Measurements from ENCODE around the gene RPS6KB2. TPM values are rescaled to one million over a fixed set of nuclear protein-coding genes. Genes with fewer than 3 reads are reported as not detected.
"Not testable (repeated sequence)": the region's sequence is repeated elsewhere in the genome, so short reads cannot be mapped to it uniquely, and the experiment has no call there.

RPS6KB2 gene
- polyA plus RNA-seq, 4 donors = 37.4 to 46.7 (median 41.7) TPM

- no peak for DNase-seq (ENCODE audit: low read depth in 4 of 4, low spot score in 3 of 4)
These were observed 4.8 kb upstream of the RPS6KB2 start for GRCh38 chr11:67423466-67423865.

- no peak for DNase-seq (ENCODE audit: low read depth in 4 of 4, low spot score in 3 of 4)
These were observed 4.2 kb upstream of the RPS6KB2 start for GRCh38 chr11:67423891-67424613.

- DNase-seq (ENCODE audit: low read depth in 4 of 4, low spot score in 3 of 4) = not testable (repeated sequence)
These were observed 882 bp upstream of the RPS6KB2 start for GRCh38 chr11:67427364-67427859.

GRCh38 chr11:67429038-67429668 is 859 bp downstream of the RPS6KB2 start:
- no peak for DNase-seq (ENCODE audit: low read depth in 4 of 4, low spot score in 3 of 4)

- DNase-seq (ENCODE audit: low read depth in 4 of 4, low spot score in 3 of 4) = no peak
These were observed 1.4 kb downstream of the RPS6KB2 start for GRCh38 chr11:67429722-67430121.

- DNase-seq (ENCODE audit: low read depth in 4 of 4, low spot score in 3 of 4) = no peak
These were observed 3.3 kb downstream of the RPS6KB2 start for GRCh38 chr11:67431346-67432249.

- DNase-seq (ENCODE audit: low read depth in 4 of 4, low spot score in 3 of 4) = no peak
These were observed 4.5 kb downstream of the RPS6KB2 start for GRCh38 chr11:67432655-67433349.

- DNase-seq (ENCODE audit: low read depth in 4 of 4, low spot score in 3 of 4) = no peak
These were observed 5.5 kb downstream of the RPS6KB2 start for GRCh38 chr11:67433536-67434394.

GRCh38 chr11:67434395-67434881 is 6.1 kb downstream of the RPS6KB2 start:
- no peak for DNase-seq (ENCODE audit: low read depth in 4 of 4, low spot score in 3 of 4)

- no peak for DNase-seq (ENCODE audit: low read depth in 4 of 4, low spot score in 3 of 4)
These were observed 6.9 kb downstream of the RPS6KB2 start for GRCh38 chr11:67435031-67435726.

- no peak for DNase-seq (ENCODE audit: low read depth in 4 of 4, low spot score in 3 of 4)
These were observed 7.6 kb downstream of the RPS6KB2 start for GRCh38 chr11:67435727-67436458.

- DNase-seq (ENCODE audit: low read depth in 4 of 4, low spot score in 3 of 4) = no peak
These were observed 8.3 kb downstream of the RPS6KB2 start for GRCh38 chr11:67436459-67437081.

GRCh38 chr11:67437082-67437808 is 9.0 kb downstream of the RPS6KB2 start, which contains the start of gene PTPRCAP:
TSS of gene PTPRCAP (minus strand) at chr11:67437682. CDS start at chr11:67437619, 63 bp downstream.
- DNase-seq (ENCODE audit: low read depth in 4 of 4, low spot score in 3 of 4) = no peak

GRCh38 chr11:67437809-67438157 is 9.5 kb downstream of the RPS6KB2 start:
- no peak for DNase-seq (ENCODE audit: low read depth in 4 of 4, low spot score in 3 of 4)

GRCh38 chr11:67438158-67438902 is 10.0 kb downstream of the RPS6KB2 start:
- no peak for DNase-seq (ENCODE audit: low read depth in 4 of 4, low spot score in 3 of 4)

Data from left renal pelvis (tissue), 4 donors.